K562 (cell line): ENCODE data around the gene GATAD1. TPM values are rescaled to one million over a fixed set of nuclear protein-coding genes. Genes with fewer than 3 reads are reported as not detected.

Source experiments
- ATAC-seq: fragments of 200-7000 bp; cut with Tn5 transposase; 3 replicates; pipeline ENCODE4 v1.9.1; 2020; ENCODE audit warnings: moderate library complexity
- BruUV-seq: library from RNA; stranded (reverse); fragments of 400-500 nt; replicated peaks from 2 replicates; lab custom pipeline; 2021; lab: Mats Ljungman, UMichigan
- CTCF ChIA-PET: fragments of 300-600 bp; formaldehyde crosslinking; extraction: SDS; loops from one replicate; lab custom pipeline; 2021; ENCODE audit warnings: low intra/inter-chr PET ratio; lab: Yijun Ruan, JAX
- POLR2A ChIA-PET: fragments of 300-600, 350-650 bp; sonication (Branson Sonifier 250); formaldehyde crosslinking; extraction: SDS; loops from one replicate; lab custom pipeline; 2021; ENCODE audit warnings: antibody characterized with exemption, inconsistent platforms; lab: Yijun Ruan, JAX
- DNase-seq, 4 experiments: peaks; one replicate each; pipeline versions ENCODE4 v3.0.0 to v3.0.0-alpha.2; 2011 to 2018; ENCODE audit warnings: low spot score in 3 of 4, mixed read lengths in 3 of 4; ENCODE audit errors: extremely low read depth in 1 of 4
- FAIRE-seq: peaks from 2 replicates; lab custom pipeline; 2011; peaks lifted over from hg19 to GRCh38; lab: Jason Lieb, UNC
- H2AFZ ChIP-seq: 2 replicates; pipeline ENCODE4 v1.6.0; 2011; ENCODE audit warnings: low read depth, low read length, control low read depth, inconsistent platforms
- H3K27ac ChIP-seq: fragments of 200-600 bp; 3 replicates; pipeline ENCODE4 v1.8.0; 2011; ENCODE audit warnings: low read depth, mild to moderate bottlenecking, control low read depth, inconsistent platforms, low read length, moderate library complexity, mixed read lengths; ENCODE audit errors: extremely low read depth
- H3K27me3 ChIP-seq, 2 experiments: fragments of 300-600 bp in 1 of 2; 2 replicates in 1 of 2; 3 replicates in 1 of 2; pipeline versions ENCODE4 v1.6.0 to v1.8.0; 2011; ENCODE audit warnings: inconsistent platforms in 2 of 2, low read length in 2 of 2, mild to moderate bottlenecking in 1 of 2, mixed read lengths in 1 of 2, moderate library complexity in 1 of 2; ENCODE audit not compliant: control insufficient read depth in 2 of 2, insufficient read depth in 2 of 2
- H3K36me3 ChIP-seq: fragments of 300-600 bp; 3 replicates; pipeline ENCODE4 v1.8.0; 2011; ENCODE audit warnings: mild to moderate bottlenecking, low read length, inconsistent platforms; ENCODE audit not compliant: control insufficient read depth, insufficient read depth
- H3K4me1 ChIP-seq, 2 experiments: fragments of 200-600 bp in 1 of 2; replicated peaks in 1 of 2; 2 replicates in 1 of 2; 3 replicates in 1 of 2; pipeline versions ENCODE4 v1.5.1 to v1.8.0; 2011; ENCODE audit warnings: inconsistent platforms in 2 of 2, low read length in 2 of 2, mild to moderate bottlenecking in 1 of 2, mixed read lengths in 1 of 2, moderate library complexity in 1 of 2; ENCODE audit not compliant: control insufficient read depth in 2 of 2, insufficient read depth in 2 of 2
- H3K4me2 ChIP-seq: 2 replicates; pipeline ENCODE4 v1.6.1; 2011; ENCODE audit warnings: low read length, control low read depth, inconsistent platforms, mixed read lengths; ENCODE audit not compliant: insufficient read depth
- H3K4me3 ChIP-seq: fragments of 200-600 bp; sonication (generic), shearing (Covaris generic); 2 replicates; pipeline ENCODE4 v1.5.1; 2016; ENCODE audit warnings: control low read depth, inconsistent platforms
- H3K79me2 ChIP-seq: fragments of 200-600 bp; 3 replicates; pipeline ENCODE4 v1.8.0; 2011; ENCODE audit warnings: low read length, inconsistent platforms; ENCODE audit not compliant: control insufficient read depth, insufficient read depth
- H3K9ac ChIP-seq, 2 experiments: 2 replicates each; pipeline versions ENCODE4 v1.6.0 to v1.6.1; 2011; ENCODE audit warnings: low read depth in 2 of 2, low read length in 2 of 2, control low read depth in 1 of 2, inconsistent platforms in 1 of 2, mild to moderate bottlenecking in 1 of 2, mixed read lengths in 1 of 2; ENCODE audit not compliant: insufficient read depth in 1 of 2
- H3K9me1 ChIP-seq: one replicate; pipeline ENCODE4 v1.6.0; 2011; ENCODE audit warnings: inconsistent platforms, mild to moderate bottlenecking, low read length, moderate library complexity; ENCODE audit not compliant: control insufficient read depth, insufficient read depth
- H3K9me3 ChIP-seq: replicated peaks from 2 replicates; pipeline ENCODE4 v1.5.1; 2011; ENCODE audit warnings: low read depth, low read length, inconsistent platforms; ENCODE audit not compliant: control insufficient read depth, insufficient read depth
- H4K20me1 ChIP-seq: replicated peaks from 2 replicates; pipeline ENCODE4 v1.6.1; 2011; ENCODE audit warnings: low read length, inconsistent platforms, mixed read lengths; ENCODE audit not compliant: control insufficient read depth, insufficient read depth
- FIP1L1 ChIP-seq: fragments of 200-400 bp; formaldehyde crosslinking; IDR thresholded peaks from 2 replicates; pipeline ENCODE4 v1.6.1; 2018; ENCODE audit warnings: mild to moderate bottlenecking, low read depth, low read length; ENCODE audit not compliant: poor library complexity, severe bottlenecking
- FOXJ2 ChIP-seq: fragments of 200-800 bp; sonication (Bioruptor generic); IDR thresholded peaks from 2 replicates; pipeline ENCODE4 v1.6.1; 2016; ENCODE audit warnings: missing genetic modification characterization, missing compliant biosample characterization
- KDM2B ChIP-seq: fragments of 250-450 bp; sonication (Bioruptor Pico); IDR thresholded peaks from 2 replicates; pipeline ENCODE4 v1.8.0; 2021; ENCODE audit warnings: mild to moderate bottlenecking, moderate library complexity
- POLR2AphosphoS5 ChIP-seq: IDR thresholded peaks from 2 replicates; pipeline ENCODE4 v1.6.1; 2011; ENCODE audit warnings: mild to moderate bottlenecking, low read depth, low read length, moderate library complexity; ENCODE audit not compliant: control insufficient read depth, insufficient read depth
- ZNF449 ChIP-seq: fragments of 250-450 bp; sonication (Bioruptor Pico); IDR thresholded peaks from 2 replicates; pipeline ENCODE4 v1.8.0; 2022; ENCODE audit warnings: moderate library complexity, mild to moderate bottlenecking, inconsistent platforms
- WGBS: fragments of 100-300 bp; shearing (Covaris generic); methylation state at CpG from one replicate; pipeline ENCODE4 v1.1.6; 2016; ENCODE audit warnings: low coverage, mixed read lengths; ENCODE audit not compliant: insufficient coverage; ENCODE audit errors: missing lambda C conversion rate; 5-methylcytosine and 5-hydroxymethylcytosine counted together
- in situ Hi-C: fragments of 300-500 bp; cut with MboI; formaldehyde crosslinking; loops from 4 replicates; pipeline ENCODE4 v1.15.0; 2018; ENCODE audit warnings: inconsistent platforms, mixed read lengths
- intact Hi-C: fragments of 100-400 bp; cut with micrococcal nuclease; formaldehyde crosslinking; loops from 2 replicates; pipeline ENCODE4 v1.14.2; 2022
- polyA plus RNA-seq, 8 experiments: library from polyadenylated mRNA; depleted of rRNA in 4 of 8; stranded (reverse) in 5 of 8; unstranded in 3 of 8; fragments of >200 nt; fragmentation: Nextera tagmentation in 2 of 8; fragmentation: Illumina TruSeq in 1 of 8; extraction: Ambion mirVana in 2 of 8; extraction: Trizol in 1 of 8; gene quantifications; 2 replicates each; pipeline versions ENCODE4 v1.2.1 to v1.2.3, GENCODE V29; 2011 to 2014; ENCODE audit warnings: inconsistent platforms in 1 of 8, missing spikeins in 1 of 8
- total RNA-seq, 7 experiments: library from RNA; depleted of rRNA in 6 of 7; stranded (reverse); fragments of >200 nt in 6 of 7; fragmentation: Illumina TruSeq in 2 of 7; extraction: Trizol in 2 of 7; gene quantifications; 2 replicates each; pipeline versions ENCODE4 v1.2.1 to v1.2.3, GENCODE V29; 2011 to 2021; ENCODE audit warnings: low replicate concordance in 1 of 7

GATAD1 gene
- total and polyA plus RNA-seq, 9 of the 15 experiments (the other 6 are each of a cell fraction or from before 2014, with no cell fraction given) = 9.3 to 67.7 (median 34.3) TPM

- ATAC-seq = no peak
- Histone ChIP-seq H2AFZ (no peak overlapping the region), H3K4me1 (peaks cover 0 to 4% of the 10 kb centered on the region in 2 experiments; a peak in 2 of 5 replicates), H3K36me3 (peaks cover 65% of the 10 kb centered on the region), H3K4me2 (no peak overlapping the region), H3K79me2 (no peaks in the 10 kb centered on the region), H3K27ac (no peak overlapping the region), H3K9me3 (no peaks in the 10 kb centered on the region), H3K9ac (no peak overlapping the region), H4K20me1 (no peaks in the 10 kb centered on the region), H3K4me3 (no peak overlapping the region), H3K27me3 (no peaks in the 10 kb centered on the region), H3K9me1 (no peaks in the 10 kb centered on the region)
- ChIA-PET CTCF (no interaction called here), POLR2A (no interaction called here)
- intact Hi-C loops = no loop called here
- TF ChIP-seq ZNF449 (CRISPR knock-in tag) (no peak), FOXJ2 (tag) (no peak), KDM2B (CRISPR knock-in tag) (no peak)
- FAIRE-seq = no peak
- in situ Hi-C loops = no loop called here
- 95% methylated on average over 2 of the region's 2 CpGs for WGBS
- no TSS peak for BruUV-seq
- no peak for DNase-seq
Measured at GRCh38 chr7:92456236-92456635, 9.0 kb downstream of the GATAD1 start.

GRCh38 chr7:92460109-92460508, 12.8 kb downstream of the GATAD1 start:
- POLR2A ChIA-PET = interaction anchor here (1.4 to 2.0 kb wide), 2 partner anchors 9 to 12 kb away, joined by 5 to 15 read pairs; partner anchors contain the start of gene GATAD1
- CTCF ChIA-PET = interaction anchor here (1.0 kb wide), 1 partner anchor 580 kb away, joined by 4 read pairs; the partner anchor contains the start of gene MTERF1
- no peak for DNase-seq

More at GRCh38 chr7:92460109-92460508, 12.8 kb downstream of the GATAD1 start:
- Histone ChIP-seq H3K9me3 (no peaks in the 10 kb centered on the region), H3K79me2 (no peaks in the 10 kb centered on the region), H3K9ac (no peak overlapping the region), H3K27ac (no peak overlapping the region), H4K20me1 (no peaks in the 10 kb centered on the region), H3K36me3 (peaks cover 29% of the 10 kb centered on the region), H2AFZ (no peak overlapping the region), H3K4me2 (no peak overlapping the region), H3K4me3 (no peak overlapping the region), H3K9me1 (no peaks in the 10 kb centered on the region), H3K27me3 (no peaks in the 10 kb centered on the region), H3K4me1 (peaks cover 0 to 4% of the 10 kb centered on the region in 2 experiments; a peak in 2 of 5 replicates)
- no peak for ATAC-seq
- in situ Hi-C loops = no loop called here
- intact Hi-C loops = loop anchor here (2.0 kb wide), 1 partner anchor 579 kb away; the partner anchor contains the start of gene MTERF1
- no peak for FAIRE-seq
- 81% methylated on average over 2 of the region's 2 CpGs for WGBS
- no TSS peak for BruUV-seq
- 0 out of 2 replicates have a peak, but pooled peaks have one; percentile 19 for TF ChIP-seq POLR2AphosphoS5
- no peak for TF ChIP-seq FIP1L1
